HFFc6 (cell line): Measurements from ENCODE around the gene PLCL1. TPM values are rescaled to one million over a fixed set of nuclear protein-coding genes. Genes with fewer than 3 reads are reported as not detected.
"Not testable (repeated sequence)": the region's sequence is repeated elsewhere in the genome, so short reads cannot be mapped to it uniquely, and the experiment has no call there.

Experiments
- DNase-seq: peaks from one replicate; pipeline ENCODE4 v3.0.0-alpha.2; 2018
- H3K27ac Mint-ChIP-seq: 2 replicates; pipeline ENCODE4 v1.8.0; 2020; ENCODE audit warnings: mild to moderate bottlenecking, mixed read lengths
- H3K27me3 Mint-ChIP-seq: 2 replicates; pipeline ENCODE4 v1.8.0; 2021; ENCODE audit warnings: mild to moderate bottlenecking, moderate library complexity, mixed read lengths; ENCODE audit not compliant: insufficient read depth
- H3K36me3 Mint-ChIP-seq: 2 replicates; pipeline ENCODE4 v1.8.0; 2021; ENCODE audit warnings: low read depth, mixed read lengths
- H3K4me1 Mint-ChIP-seq: 2 replicates; pipeline ENCODE4 v1.8.0; 2020; ENCODE audit warnings: low read depth, mixed read lengths
- H3K4me3 Mint-ChIP-seq: 2 replicates; pipeline ENCODE4 v1.8.0; 2020; ENCODE audit warnings: mild to moderate bottlenecking, moderate library complexity, mixed read lengths
- H3K9me3 Mint-ChIP-seq: 2 replicates; pipeline ENCODE4 v1.8.0; 2020; ENCODE audit warnings: mild to moderate bottlenecking, mixed read lengths
- total RNA-seq, 6 experiments: library from RNA; stranded (reverse); fragmentation: NEBNext Ultra II Directional; extraction: Animal tissue kit (Norgen Biotek cat#: 25700); gene quantifications; 2 replicates in 1 of 6; 3 replicates in 5 of 6; pipeline ENCODE4 v1.2.3, GENCODE V29; 2021
- TF ChIP-seq, protein P1 (sequence below): fragments of 200-600 bp; sonication (generic); IDR thresholded peaks from 2 replicates; pipeline ENCODE4 v1.5.0; 2021; ENCODE audit warnings: antibody characterized with exemption, mild to moderate bottlenecking

The PLCL1 gene
- total RNA-seq, 6 experiments from 2014 or later = 0.03 to 0.14 (median 0.12) TPM; not detected in 2

GRCh38 chr2:198177040-198177439 is 372.6 kb downstream of the PLCL1 start:
- Mint-ChIP-seq H3K27me3 (no peaks in the 10 kb centered on the region), H3K4me1 (no peaks in the 10 kb centered on the region), H3K36me3 (no peaks in the 10 kb centered on the region), H3K4me3 (no peak overlapping the region), H3K27ac (no peak overlapping the region), H3K9me3 (peaks cover 47% of the 10 kb centered on the region)
- TF ChIP-seq, protein P1, sequence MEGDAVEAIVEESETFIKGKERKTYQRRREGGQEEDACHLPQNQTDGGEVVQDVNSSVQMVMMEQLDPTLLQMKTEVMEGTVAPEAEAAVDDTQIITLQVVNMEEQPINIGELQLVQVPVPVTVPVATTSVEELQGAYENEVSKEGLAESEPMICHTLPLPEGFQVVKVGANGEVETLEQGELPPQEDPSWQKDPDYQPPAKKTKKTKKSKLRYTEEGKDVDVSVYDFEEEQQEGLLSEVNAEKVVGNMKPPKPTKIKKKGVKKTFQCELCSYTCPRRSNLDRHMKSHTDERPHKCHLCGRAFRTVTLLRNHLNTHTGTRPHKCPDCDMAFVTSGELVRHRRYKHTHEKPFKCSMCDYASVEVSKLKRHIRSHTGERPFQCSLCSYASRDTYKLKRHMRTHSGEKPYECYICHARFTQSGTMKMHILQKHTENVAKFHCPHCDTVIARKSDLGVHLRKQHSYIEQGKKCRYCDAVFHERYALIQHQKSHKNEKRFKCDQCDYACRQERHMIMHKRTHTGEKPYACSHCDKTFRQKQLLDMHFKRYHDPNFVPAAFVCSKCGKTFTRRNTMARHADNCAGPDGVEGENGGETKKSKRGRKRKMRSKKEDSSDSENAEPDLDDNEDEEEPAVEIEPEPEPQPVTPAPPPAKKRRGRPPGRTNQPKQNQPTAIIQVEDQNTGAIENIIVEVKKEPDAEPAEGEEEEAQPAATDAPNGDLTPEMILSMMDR = no peak
- DNase-seq = no peak

- Mint-ChIP-seq H3K36me3 (no peaks in the 10 kb centered on the region), H3K9me3 (peaks cover 38% of the 10 kb centered on the region), H3K4me3 (no peak overlapping the region), H3K27me3 (no peaks in the 10 kb centered on the region), H3K4me1 (no peaks in the 10 kb centered on the region), H3K27ac (no peak overlapping the region)
- DNase-seq = no peak
- TF ChIP-seq, protein P1 = no peak
Observed at GRCh38 chr2:198178766-198179165, 374.4 kb downstream of the PLCL1 start.

GRCh38 chr2:198186257-198186656 is 381.9 kb downstream of the PLCL1 start:
- no peak overlapping the region for H3K4me3 Mint-ChIP-seq

DNA sequence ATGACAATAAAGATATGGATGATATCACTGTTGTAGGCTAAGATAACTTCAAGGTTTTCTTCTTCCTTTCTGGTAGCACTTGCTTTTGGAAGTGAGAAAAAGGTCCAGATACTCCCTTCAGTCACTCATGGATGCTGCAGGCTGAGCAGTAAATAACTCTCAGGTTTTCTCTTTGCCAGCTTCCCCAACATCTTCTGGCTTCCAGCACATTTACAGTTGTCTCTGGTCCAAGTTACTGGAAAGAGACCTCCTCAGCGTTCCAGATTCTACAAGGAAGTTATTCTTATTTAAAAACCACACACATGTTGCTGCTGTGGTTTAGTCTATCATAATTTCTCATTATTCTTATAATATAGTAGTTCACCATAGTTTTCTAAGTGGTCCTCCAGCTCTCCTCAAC is 383.4 kb downstream of the PLCL1 start:
- peaks cover 35% of the 10 kb centered on the region for H3K9me3 Mint-ChIP-seq
- H3K4me3 Mint-ChIP-seq = no peak overlapping the region
- no peaks in the 10 kb centered on the region for H3K27me3 Mint-ChIP-seq
- no peaks in the 10 kb centered on the region for H3K4me1 Mint-ChIP-seq
- DNase-seq = no peak
- no peaks in the 10 kb centered on the region for H3K36me3 Mint-ChIP-seq
- no peak overlapping the region for H3K27ac Mint-ChIP-seq
- TF ChIP-seq, protein P1 = no peak

More at GRCh38 chr2:198186257-198186656, 381.9 kb downstream of the PLCL1 start:
- Mint-ChIP-seq H3K27me3 (no peaks in the 10 kb centered on the region), H3K27ac (no peak overlapping the region), H3K9me3 (peaks cover 32% of the 10 kb centered on the region), H3K36me3 (no peaks in the 10 kb centered on the region), H3K4me1 (no peaks in the 10 kb centered on the region)
- TF ChIP-seq, protein P1 = no peak
- DNase-seq = no peak

DNA sequence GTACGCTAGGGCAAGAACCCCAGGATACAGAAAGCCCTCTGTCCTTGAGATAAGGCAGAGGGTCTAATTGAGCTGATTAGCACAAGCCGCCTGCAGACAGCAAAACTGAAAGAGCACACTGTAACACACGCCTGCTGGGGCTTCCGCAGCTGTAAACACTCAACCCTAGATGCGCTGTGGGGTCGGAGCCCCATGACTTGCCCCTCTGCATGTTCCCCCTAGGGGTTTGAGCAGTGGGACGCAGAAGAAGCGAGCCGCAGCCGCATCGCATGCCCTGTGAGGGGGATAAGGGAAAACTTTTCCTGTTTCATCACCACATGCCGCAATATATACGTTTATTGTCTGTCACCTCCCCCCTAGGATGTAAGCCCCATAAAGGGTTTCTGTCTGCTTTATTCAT is 384.6 kb downstream of the PLCL1 start:
- no peak for DNase-seq
- TF ChIP-seq, protein P1 = no peak
- no peak overlapping the region for H3K4me3 Mint-ChIP-seq
- no peak overlapping the region for H3K27ac Mint-ChIP-seq
- H3K9me3 Mint-ChIP-seq = peaks cover 36% of the 10 kb centered on the region
- H3K36me3 Mint-ChIP-seq = no peaks in the 10 kb centered on the region
- H3K4me1 Mint-ChIP-seq = no peaks in the 10 kb centered on the region
- no peaks in the 10 kb centered on the region; the same call in 1 of the 2 replicates for H3K27me3 Mint-ChIP-seq

- peaks cover 41% of the 10 kb centered on the region for H3K9me3 Mint-ChIP-seq
- H3K4me3 Mint-ChIP-seq = no peak overlapping the region
- H3K27me3 Mint-ChIP-seq = no peaks in the 10 kb centered on the region; the same call in 1 of the 2 replicates
- no peaks in the 10 kb centered on the region for H3K4me1 Mint-ChIP-seq
- no peaks in the 10 kb centered on the region for H3K36me3 Mint-ChIP-seq
- DNase-seq = no peak
- H3K27ac Mint-ChIP-seq = no peak overlapping the region
- TF ChIP-seq, protein P1 = no peak
Observed at GRCh38 chr2:198191651-198192050, 387.3 kb downstream of the PLCL1 start.

- H3K4me3 Mint-ChIP-seq, H3K27me3 Mint-ChIP-seq, H3K36me3 Mint-ChIP-seq, H3K27ac Mint-ChIP-seq, DNase-seq, H3K4me1 Mint-ChIP-seq: not testable (repeated sequence)
- H3K9me3 Mint-ChIP-seq = peaks cover 50% of the 10 kb centered on the region
Observed at GRCh38 chr2:198196556-198196955, 392.2 kb downstream of the PLCL1 start.
